Astrocyte of the spinal cord (primary cell): Measurements from ENCODE around the gene MICALL1.

Experiments used
- DNase-seq: peaks from one replicate; pipeline ENCODE4 v3.0.0; 2011; ENCODE audit warnings: low read depth, low spot score
- H3K4me3 ChIP-seq: 2 replicates; pipeline ENCODE4 v1.5.1; 2011; ENCODE audit warnings: low read depth, mild to moderate bottlenecking, low read length, moderate library complexity
- CTCF ChIP-seq: IDR thresholded peaks from 2 replicates; pipeline ENCODE4 v1.5.1; 2012; ENCODE audit warnings: low read depth, mild to moderate bottlenecking, low read length, inconsistent platforms
- in situ Hi-C: cut with HindIII; loops from 2 replicates; pipeline ENCODE4 v1.10.0; 2017; ENCODE audit warnings: low sequenced_read_pairs

The MICALL1 gene

GRCh38 chr22:37990862-37991261, 84.8 kb downstream of the MICALL1 start:
- in situ Hi-C loops = no loop called here
- no peak for TF ChIP-seq CTCF
- H3K4me3 ChIP-seq = no peak overlapping the region
- no peak for DNase-seq

- no peak for TF ChIP-seq CTCF
- no peak for DNase-seq
- H3K4me3 ChIP-seq = no peak overlapping the region
- in situ Hi-C loops = no loop called here
These were observed 85.8 kb downstream of the MICALL1 start for GRCh38 chr22:37991731-37992442.
